ENCODE data around the gene UBE2J1.

Gene UBE2J1

DNA sequence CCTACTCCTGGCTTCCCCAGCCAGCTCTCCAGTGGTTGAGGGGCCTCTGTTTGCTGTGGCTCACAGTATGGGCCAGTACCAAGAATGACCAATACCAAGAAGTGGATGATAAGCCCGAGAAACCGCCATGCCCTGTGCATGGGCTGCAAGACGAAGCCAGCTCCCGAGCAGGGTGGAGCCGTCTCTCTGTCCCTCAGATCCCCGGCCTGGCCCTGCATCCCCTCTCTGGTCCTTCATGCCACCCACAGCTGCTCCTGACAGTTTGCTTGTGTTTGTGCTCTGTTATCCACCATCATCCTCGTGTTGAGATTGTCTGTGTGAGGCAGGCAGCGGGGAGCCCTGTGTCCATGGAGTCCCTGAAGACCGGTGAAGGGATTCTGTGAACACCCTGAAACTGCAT lies 73.6 kb downstream of the UBE2J1 start:
- no peak overlapping the region for H3K4me3 ChIP-seq (ENCODE audit: low read depth, low read length)
- no peaks in the 10 kb centered on the region for H3K27me3 ChIP-seq
- H3K9me3 ChIP-seq: no peaks in the 10 kb centered on the region
- DNase-seq: no peak
- H3K36me3 ChIP-seq: no peaks in the 10 kb centered on the region
- H3K4me1 ChIP-seq: no peaks in the 10 kb centered on the region
- TF ChIP-seq, protein P1, sequence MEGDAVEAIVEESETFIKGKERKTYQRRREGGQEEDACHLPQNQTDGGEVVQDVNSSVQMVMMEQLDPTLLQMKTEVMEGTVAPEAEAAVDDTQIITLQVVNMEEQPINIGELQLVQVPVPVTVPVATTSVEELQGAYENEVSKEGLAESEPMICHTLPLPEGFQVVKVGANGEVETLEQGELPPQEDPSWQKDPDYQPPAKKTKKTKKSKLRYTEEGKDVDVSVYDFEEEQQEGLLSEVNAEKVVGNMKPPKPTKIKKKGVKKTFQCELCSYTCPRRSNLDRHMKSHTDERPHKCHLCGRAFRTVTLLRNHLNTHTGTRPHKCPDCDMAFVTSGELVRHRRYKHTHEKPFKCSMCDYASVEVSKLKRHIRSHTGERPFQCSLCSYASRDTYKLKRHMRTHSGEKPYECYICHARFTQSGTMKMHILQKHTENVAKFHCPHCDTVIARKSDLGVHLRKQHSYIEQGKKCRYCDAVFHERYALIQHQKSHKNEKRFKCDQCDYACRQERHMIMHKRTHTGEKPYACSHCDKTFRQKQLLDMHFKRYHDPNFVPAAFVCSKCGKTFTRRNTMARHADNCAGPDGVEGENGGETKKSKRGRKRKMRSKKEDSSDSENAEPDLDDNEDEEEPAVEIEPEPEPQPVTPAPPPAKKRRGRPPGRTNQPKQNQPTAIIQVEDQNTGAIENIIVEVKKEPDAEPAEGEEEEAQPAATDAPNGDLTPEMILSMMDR (IDR thresholded peaks at IDR 0.05; ENCODE audit: low read depth, low read length): no peak
